DND-41 (cell line): ENCODE results near the gene NPIPB6.

Experiments used
- ATAC-seq: fragments of 200-7000 bp; cut with Tn5 transposase; 3 replicates; pipeline ENCODE4 v1.9.1; 2021; ENCODE audit warnings: low read depth; ENCODE audit not compliant: insufficient read depth
- DNase-seq: peaks from one replicate; pipeline ENCODE4 v3.0.0-alpha.2; 2020
- H2AFZ ChIP-seq: 2 replicates; pipeline ENCODE4 v1.6.0; 2012; ENCODE audit warnings: low read depth, low read length
- H3K27ac ChIP-seq: 2 replicates; pipeline ENCODE4 v1.5.1; 2012; ENCODE audit warnings: low read length, inconsistent platforms
- H3K27me3 ChIP-seq: fragments of 200-600 bp; sonication (generic); 2 replicates; pipeline ENCODE4 v1.6.0; 2012; ENCODE audit warnings: low read length, mild to moderate bottlenecking, inconsistent platforms; ENCODE audit not compliant: insufficient read depth, poor library complexity
- H3K36me3 ChIP-seq: 2 replicates; pipeline ENCODE4 v1.5.1; 2012; ENCODE audit warnings: low read length, inconsistent platforms; ENCODE audit not compliant: insufficient read depth
- H3K4me1 ChIP-seq: 2 replicates; pipeline ENCODE4 v1.5.1; 2012; ENCODE audit warnings: mild to moderate bottlenecking, low read length; ENCODE audit not compliant: insufficient read depth
- H3K4me2 ChIP-seq: 2 replicates; pipeline ENCODE4 v1.6.0; 2012; ENCODE audit warnings: mild to moderate bottlenecking, moderate library complexity, low read length, inconsistent platforms; ENCODE audit not compliant: insufficient read depth
- H3K4me3 ChIP-seq, 2 experiments: fragments of 200-600 bp in 1 of 2; shearing (Covaris generic) in 1 of 2; 2 replicates each; pipeline ENCODE4 v1.5.1; 2012 to 2016; ENCODE audit warnings: inconsistent platforms in 2 of 2, low read length in 2 of 2, mild to moderate bottlenecking in 2 of 2, low read depth in 1 of 2, moderate library complexity in 1 of 2
- H3K79me2 ChIP-seq: 2 replicates; pipeline ENCODE4 v1.6.0; 2012; ENCODE audit warnings: low read length, inconsistent platforms; ENCODE audit not compliant: insufficient read depth
- H3K9ac ChIP-seq: 2 replicates; pipeline ENCODE4 v1.6.0; 2012; ENCODE audit warnings: low read depth, mild to moderate bottlenecking, inconsistent platforms, low read length, moderate library complexity
- H3K9me3 ChIP-seq: 2 replicates; pipeline ENCODE4 v1.5.1; 2012; ENCODE audit warnings: low read length, moderate library complexity, mild to moderate bottlenecking, inconsistent platforms; ENCODE audit not compliant: insufficient read depth, severe bottlenecking
- H4K20me1 ChIP-seq: 2 replicates; pipeline ENCODE4 v1.6.0; 2012; ENCODE audit warnings: low read length; ENCODE audit not compliant: insufficient read depth
- EZH2 ChIP-seq: IDR thresholded peaks from 3 replicates; pipeline ENCODE4 v1.6.1; 2012; ENCODE audit warnings: borderline replicate concordance, low read depth, mild to moderate bottlenecking, moderate library complexity, low read length, inconsistent platforms; ENCODE audit not compliant: severe bottlenecking
- TF ChIP-seq, protein P1 (sequence below): IDR thresholded peaks from 2 replicates; pipeline ENCODE4 v1.5.1; 2012; ENCODE audit warnings: borderline replicate concordance, low read length, moderate library complexity, mild to moderate bottlenecking; ENCODE audit not compliant: poor library complexity, severe bottlenecking; ENCODE audit errors: extremely low read depth

The NPIPB6 gene

DNA sequence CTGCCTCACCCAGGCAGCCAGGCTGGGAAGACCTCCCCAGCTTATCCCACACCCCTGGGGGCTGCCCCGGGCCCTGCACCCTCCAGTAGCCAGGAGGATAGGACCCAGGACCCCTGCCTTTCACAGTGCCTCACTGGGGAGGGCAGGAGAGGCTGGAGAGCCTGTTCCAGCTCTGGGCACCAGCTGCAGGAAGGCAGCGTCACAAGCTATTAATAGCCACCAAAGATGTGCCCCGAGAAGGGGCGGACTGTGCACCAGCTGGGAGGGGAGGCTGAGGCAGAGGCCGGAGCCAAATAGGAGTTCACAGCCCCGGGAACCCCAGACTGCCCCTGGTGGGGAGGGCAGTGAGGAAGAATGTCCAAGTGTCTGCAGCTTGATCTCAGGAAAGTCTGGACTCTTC lies 62.2 kb downstream of the NPIPB6 start:
- H3K36me3 ChIP-seq, result peaks cover 6% of the 10 kb centered on the region; the same call in 1 of the 2 replicates
- H4K20me1 ChIP-seq, result peaks cover 51% of the 10 kb centered on the region
- H3K27ac ChIP-seq, result no peak overlapping the region
- peaks cover 18% of the 10 kb centered on the region for H3K4me1 ChIP-seq
- TF ChIP-seq, protein P1, sequence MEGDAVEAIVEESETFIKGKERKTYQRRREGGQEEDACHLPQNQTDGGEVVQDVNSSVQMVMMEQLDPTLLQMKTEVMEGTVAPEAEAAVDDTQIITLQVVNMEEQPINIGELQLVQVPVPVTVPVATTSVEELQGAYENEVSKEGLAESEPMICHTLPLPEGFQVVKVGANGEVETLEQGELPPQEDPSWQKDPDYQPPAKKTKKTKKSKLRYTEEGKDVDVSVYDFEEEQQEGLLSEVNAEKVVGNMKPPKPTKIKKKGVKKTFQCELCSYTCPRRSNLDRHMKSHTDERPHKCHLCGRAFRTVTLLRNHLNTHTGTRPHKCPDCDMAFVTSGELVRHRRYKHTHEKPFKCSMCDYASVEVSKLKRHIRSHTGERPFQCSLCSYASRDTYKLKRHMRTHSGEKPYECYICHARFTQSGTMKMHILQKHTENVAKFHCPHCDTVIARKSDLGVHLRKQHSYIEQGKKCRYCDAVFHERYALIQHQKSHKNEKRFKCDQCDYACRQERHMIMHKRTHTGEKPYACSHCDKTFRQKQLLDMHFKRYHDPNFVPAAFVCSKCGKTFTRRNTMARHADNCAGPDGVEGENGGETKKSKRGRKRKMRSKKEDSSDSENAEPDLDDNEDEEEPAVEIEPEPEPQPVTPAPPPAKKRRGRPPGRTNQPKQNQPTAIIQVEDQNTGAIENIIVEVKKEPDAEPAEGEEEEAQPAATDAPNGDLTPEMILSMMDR, result no peak
- TF ChIP-seq EZH2, result no peak
- no peak overlapping the region for H2AFZ ChIP-seq
- H3K9me3 ChIP-seq, result no peaks in the 10 kb centered on the region
- no peak overlapping the region for H3K9ac ChIP-seq
- no peak overlapping the region for H3K4me3 ChIP-seq
- no peak for ATAC-seq
- DNase-seq, result no peak
- H3K4me2 ChIP-seq, result no peak overlapping the region
- no peaks in the 10 kb centered on the region for H3K27me3 ChIP-seq
- no peaks in the 10 kb centered on the region for H3K79me2 ChIP-seq

DNA sequence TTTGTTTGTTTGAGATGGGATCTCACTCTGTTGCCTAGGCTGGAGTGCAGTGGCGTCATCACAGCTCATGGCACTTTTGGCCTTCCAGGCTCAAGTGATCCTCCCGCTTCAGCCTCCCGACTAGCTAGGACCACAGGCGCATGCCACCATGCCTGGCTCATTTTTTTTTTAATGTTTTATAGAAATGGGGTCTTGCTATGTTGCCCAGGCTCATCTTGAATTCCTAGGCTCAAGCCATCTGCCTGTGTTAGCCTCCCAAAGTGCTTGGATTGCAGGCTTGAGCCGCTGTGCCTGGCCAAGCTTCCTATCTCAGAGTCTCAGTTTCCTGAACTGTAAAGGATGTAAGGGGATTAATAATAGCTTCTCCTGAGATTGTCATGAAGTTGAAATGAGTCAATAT lies 63.0 kb downstream of the NPIPB6 start:
- Histone ChIP-seq H3K4me2 (no peak overlapping the region), H3K9me3 (no peaks in the 10 kb centered on the region), H4K20me1 (peaks cover 51% of the 10 kb centered on the region), H3K4me1 (peaks cover 18% of the 10 kb centered on the region), H3K79me2 (no peaks in the 10 kb centered on the region), H2AFZ (no peak overlapping the region), H3K27ac (no peak overlapping the region), H3K9ac (no peak overlapping the region), H3K4me3 (no peak overlapping the region), H3K27me3 (no peaks in the 10 kb centered on the region), H3K36me3 (peaks cover 6% of the 10 kb centered on the region; the same call in 1 of the 2 replicates)
- ATAC-seq (no peak), DNase-seq (no peak)
- TF ChIP-seq, protein P1, result no peak
- no peak for TF ChIP-seq EZH2

DNA sequence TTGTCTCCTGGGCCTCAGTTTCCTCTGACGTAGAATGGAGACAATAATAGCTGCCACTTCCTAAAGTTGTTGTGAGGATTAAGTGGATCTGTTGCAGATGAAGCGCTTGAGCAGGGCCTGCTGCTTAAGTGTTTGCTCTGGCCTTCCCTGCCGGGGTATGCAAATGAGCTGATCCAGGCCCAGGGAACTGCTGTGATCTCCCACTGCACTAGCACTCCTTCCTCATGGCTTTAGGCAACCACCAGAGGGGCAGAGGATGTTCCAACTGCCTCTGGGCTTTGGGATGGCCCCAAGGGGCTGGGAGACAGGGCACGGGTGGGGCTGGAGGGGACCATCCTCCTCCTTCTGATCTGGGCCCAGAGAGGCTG lies 64.8 kb downstream of the NPIPB6 start:
- TF ChIP-seq, protein P1, result no peak
- no peak for TF ChIP-seq EZH2
- H3K9me3 ChIP-seq, result no peaks in the 10 kb centered on the region
- H3K27me3 ChIP-seq, result no peaks in the 10 kb centered on the region
- H3K27ac ChIP-seq, result no peak overlapping the region
- H4K20me1 ChIP-seq, result peaks cover 56% of the 10 kb centered on the region
- H3K36me3 ChIP-seq, result no peaks in the 10 kb centered on the region; the same call in 1 of the 2 replicates
- peaks cover 36% of the 10 kb centered on the region for H3K4me1 ChIP-seq
- no peak for ATAC-seq
- no peak overlapping the region for H2AFZ ChIP-seq
- no peak for DNase-seq
- no peak overlapping the region for H3K4me3 ChIP-seq
- peaks cover 5% of the 10 kb centered on the region for H3K79me2 ChIP-seq
- no peak overlapping the region for H3K9ac ChIP-seq
- H3K4me2 ChIP-seq, result no peak overlapping the region
